NT2/D1 (cell line): ENCODE results near the gene RGS12.

Experiments
- YY1 ChIP-seq: IDR thresholded peaks from 2 replicates; pipeline ENCODE4 v1.6.1; 2011; ENCODE audit not compliant: insufficient read length, insufficient read depth
- ZNF274 ChIP-seq: IDR thresholded peaks from 2 replicates; pipeline ENCODE4 v1.6.1; 2011; ENCODE audit warnings: mild to moderate bottlenecking, low read depth, low read length

DNA sequence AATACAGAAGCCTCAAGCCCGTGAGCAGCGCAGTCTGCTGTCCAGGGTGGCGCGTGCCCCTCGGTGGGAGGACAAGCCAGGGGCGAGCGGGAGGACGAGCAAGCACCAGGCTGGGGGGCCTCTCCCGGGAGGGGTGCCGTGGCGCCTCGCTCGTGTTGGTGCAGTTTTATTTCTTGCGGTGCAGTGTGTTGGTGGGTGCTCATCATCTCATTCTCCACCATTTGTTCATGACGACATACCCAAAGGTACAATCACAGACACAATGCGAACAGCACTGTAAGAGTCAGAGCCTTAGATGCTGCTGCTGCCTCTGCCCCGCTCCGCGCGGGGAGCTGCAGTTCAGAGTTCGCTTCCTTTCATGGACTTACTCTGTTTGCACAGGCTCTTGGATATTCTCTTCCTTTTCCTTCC lies 30.3 kb downstream of the RGS12 start:
- no peak for TF ChIP-seq ZNF274
- no peak for TF ChIP-seq YY1
